Stimulated activated naive CD8-positive, alpha-beta T cell treated with anti-CD3 and anti-CD28 coated beads, Interleukin-15, Interleukin-2, amounts not matched to agents 100 U/mL and 50 U/mL, for 24 hours (primary cell): ENCODE data around the gene RUBCN.
"Not testable (repeated sequence)": the region's sequence is repeated elsewhere in the genome, so short reads cannot be mapped to it uniquely, and the experiment has no call there.

Experiments used
- ATAC-seq: fragments of 150-1000 bp; cut with Tn5 transposase; one replicate; pipeline ENCODE4 v1.10.0; 2021
- DNase-seq: peaks from one replicate; pipeline ENCODE4 v3.0.0; 2021

The RUBCN gene

GRCh38 chr3:197685546-197685945 lies 51.2 kb downstream of the RUBCN start:
- DNase-seq, result no peak
- no peak for ATAC-seq

GRCh38 chr3:197683191-197683590 lies 53.5 kb downstream of the RUBCN start:
- no peak for ATAC-seq

GRCh38 chr3:197682713-197683112 lies 54.0 kb downstream of the RUBCN start:
- DNase-seq (no peak), ATAC-seq (no peak)

More at GRCh38 chr3:197683191-197683590, 53.5 kb downstream of the RUBCN start:
- no peak for DNase-seq

GRCh38 chr3:197680955-197681521 lies 55.7 kb downstream of the RUBCN start:
- DNase-seq, result no peak
- ATAC-seq, result no peak

- no peak for ATAC-seq
- DNase-seq, result no peak
These were observed 60.8 kb downstream of the RUBCN start for GRCh38 chr3:197675951-197676350.

GRCh38 chr3:197675563-197675860 lies 61.2 kb downstream of the RUBCN start:
- no peak for ATAC-seq
- no peak for DNase-seq

GRCh38 chr3:197674741-197675562 lies 61.8 kb downstream of the RUBCN start:
- DNase-seq, result no peak
- ATAC-seq, result no peak

- DNase-seq (no peak), ATAC-seq (no peak)
These were observed 63.5 kb downstream of the RUBCN start for GRCh38 chr3:197673170-197673569.

- DNase-seq (no peak), ATAC-seq (no peak)
These were observed 66.3 kb downstream of the RUBCN start for GRCh38 chr3:197670361-197670760.

GRCh38 chr3:197667968-197668367 lies 68.7 kb downstream of the RUBCN start:
- no peak for ATAC-seq
- DNase-seq, result no peak

- not testable (repeated sequence) for ATAC-seq, DNase-seq
These were observed 69.4 kb downstream of the RUBCN start for GRCh38 chr3:197667293-197667692.

- DNase-seq, ATAC-seq: not testable (repeated sequence)
These were observed 70.4 kb downstream of the RUBCN start for GRCh38 chr3:197666221-197666842.

- ATAC-seq, DNase-seq: not testable (repeated sequence)
These were observed 71.2 kb downstream of the RUBCN start for GRCh38 chr3:197665549-197665948.

GRCh38 chr3:197665142-197665491 lies 71.6 kb downstream of the RUBCN start:
- DNase-seq, result not testable (repeated sequence)
- ATAC-seq, result peak; percentile 92

GRCh38 chr3:197664414-197665141 lies 72.1 kb downstream of the RUBCN start:
- peak; percentile 33 for DNase-seq
- peak; percentile 65 for ATAC-seq

- ATAC-seq, DNase-seq: not testable (repeated sequence)
These were observed 73.2 kb downstream of the RUBCN start for GRCh38 chr3:197663367-197664140.

GRCh38 chr3:197662352-197662751 lies 74.4 kb downstream of the RUBCN start:
- ATAC-seq, DNase-seq: not testable (repeated sequence)

- not testable (repeated sequence) for DNase-seq, ATAC-seq
These were observed 74.8 kb downstream of the RUBCN start for GRCh38 chr3:197661874-197662273.

- ATAC-seq, result not testable (repeated sequence)
These were observed 75.4 kb downstream of the RUBCN start for GRCh38 chr3:197661234-197661834.

GRCh38 chr3:197659701-197660100 lies 77.0 kb downstream of the RUBCN start:
- DNase-seq, ATAC-seq: not testable (repeated sequence)

More at GRCh38 chr3:197661234-197661834, 75.4 kb downstream of the RUBCN start:
- DNase-seq, result not testable (repeated sequence)

- not testable (repeated sequence) for DNase-seq, ATAC-seq
These were observed 77.6 kb downstream of the RUBCN start for GRCh38 chr3:197659144-197659543.
